Measurements from ENCODE around the gene IPO9.
"Not testable (repeated sequence)": the region's sequence is repeated elsewhere in the genome, so short reads cannot be mapped to it uniquely, and the experiment has no call there.

The IPO9 gene

GRCh38 chr1:201848230-201848629 lies 19.3 kb downstream of the IPO9 start:
- no peak for DNase-seq (ENCODE audit: low read depth)

- DNase-seq (ENCODE audit: low read depth), result no peak
Measured at GRCh38 chr1:201849372-201850052, 20.6 kb downstream of the IPO9 start.

- DNase-seq (ENCODE audit: low read depth), result peak; percentile 81
Measured at GRCh38 chr1:201850053-201850397, 21.1 kb downstream of the IPO9 start.

GRCh38 chr1:201851949-201852348 lies 23.0 kb downstream of the IPO9 start:
- no peak for DNase-seq (ENCODE audit: low read depth)

GRCh38 chr1:201856722-201857121 lies 27.8 kb downstream of the IPO9 start:
- DNase-seq (ENCODE audit: low read depth), result not testable (repeated sequence)

- DNase-seq (ENCODE audit: low read depth), result no peak
Measured at GRCh38 chr1:201859424-201859823, 30.5 kb downstream of the IPO9 start.

GRCh38 chr1:201861448-201861847 lies 32.5 kb downstream of the IPO9 start:
- DNase-seq (ENCODE audit: low read depth), result no peak

GRCh38 chr1:201870397-201870796 lies 41.4 kb downstream of the IPO9 start:
- no peak for DNase-seq (ENCODE audit: low read depth)

GRCh38 chr1:201874672-201875071 lies 45.7 kb downstream of the IPO9 start:
- DNase-seq (ENCODE audit: low read depth), result no peak

- no peak for DNase-seq (ENCODE audit: low read depth)
Measured at GRCh38 chr1:201876148-201876818, 47.3 kb downstream of the IPO9 start.

GRCh38 chr1:201877877-201878401 lies 49.0 kb downstream of the IPO9 start:
- no peak for DNase-seq (ENCODE audit: low read depth)

- no peak for DNase-seq (ENCODE audit: low read depth)
Measured at GRCh38 chr1:201880928-201881571, 52.1 kb downstream of the IPO9 start.

GRCh38 chr1:201881617-201882016 lies 52.7 kb downstream of the IPO9 start:
- DNase-seq (ENCODE audit: low read depth), result no peak

GRCh38 chr1:201882665-201883132 lies 53.7 kb downstream of the IPO9 start:
- DNase-seq (ENCODE audit: low read depth), result peak; percentile 69

- DNase-seq (ENCODE audit: low read depth), result no peak
Measured at GRCh38 chr1:201883266-201883665, 54.3 kb downstream of the IPO9 start.

- DNase-seq (ENCODE audit: low read depth), result no peak
Measured at GRCh38 chr1:201883786-201884185, 54.8 kb downstream of the IPO9 start.

- DNase-seq (ENCODE audit: low read depth), result no peak
Measured at GRCh38 chr1:201884425-201884824, 55.5 kb downstream of the IPO9 start.

- DNase-seq (ENCODE audit: low read depth), result no peak
Measured at GRCh38 chr1:201885531-201886075, 56.6 kb downstream of the IPO9 start.

GRCh38 chr1:201886103-201886885 lies 57.3 kb downstream of the IPO9 start:
- DNase-seq (ENCODE audit: low read depth), result no peak

- DNase-seq (ENCODE audit: low read depth), result no peak
Measured at GRCh38 chr1:201887116-201887866, 58.3 kb downstream of the IPO9 start.
